GM10266 (cell line): Measurements from ENCODE around the gene MPIG6B.

Experiments
- DNase-seq: peaks from one replicate; pipeline ENCODE4 v3.0.0; 2012; ENCODE audit errors: extremely low spot score
- TF ChIP-seq, protein P1 (sequence below): IDR thresholded peaks from 2 replicates; pipeline ENCODE4 v1.5.1; 2012; ENCODE audit warnings: mild to moderate bottlenecking, low read depth; ENCODE audit not compliant: control insufficient read depth, insufficient read depth; ENCODE audit errors: missing control alignments

The MPIG6B gene

DNA sequence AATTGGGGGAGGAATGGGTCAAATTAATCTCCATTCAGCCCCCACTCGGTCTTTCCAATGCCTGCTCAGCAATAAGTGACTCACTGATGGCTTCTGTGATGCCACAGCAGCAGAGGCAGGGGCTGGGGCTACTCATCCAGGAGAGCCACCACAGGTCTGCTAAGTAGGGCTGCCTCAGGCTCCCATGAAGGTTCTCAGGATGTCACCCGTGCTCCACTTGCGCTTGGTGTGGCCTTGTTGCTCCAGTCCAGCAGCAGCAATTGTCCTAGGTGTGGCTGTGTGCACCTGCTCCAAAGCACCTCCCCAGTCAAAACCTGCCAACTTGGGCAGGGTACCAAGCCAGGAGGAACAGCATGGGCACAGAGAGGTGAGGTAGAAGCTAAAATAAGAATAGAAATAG, 1.0 kb upstream of the MPIG6B start:
- TF ChIP-seq, protein P1, sequence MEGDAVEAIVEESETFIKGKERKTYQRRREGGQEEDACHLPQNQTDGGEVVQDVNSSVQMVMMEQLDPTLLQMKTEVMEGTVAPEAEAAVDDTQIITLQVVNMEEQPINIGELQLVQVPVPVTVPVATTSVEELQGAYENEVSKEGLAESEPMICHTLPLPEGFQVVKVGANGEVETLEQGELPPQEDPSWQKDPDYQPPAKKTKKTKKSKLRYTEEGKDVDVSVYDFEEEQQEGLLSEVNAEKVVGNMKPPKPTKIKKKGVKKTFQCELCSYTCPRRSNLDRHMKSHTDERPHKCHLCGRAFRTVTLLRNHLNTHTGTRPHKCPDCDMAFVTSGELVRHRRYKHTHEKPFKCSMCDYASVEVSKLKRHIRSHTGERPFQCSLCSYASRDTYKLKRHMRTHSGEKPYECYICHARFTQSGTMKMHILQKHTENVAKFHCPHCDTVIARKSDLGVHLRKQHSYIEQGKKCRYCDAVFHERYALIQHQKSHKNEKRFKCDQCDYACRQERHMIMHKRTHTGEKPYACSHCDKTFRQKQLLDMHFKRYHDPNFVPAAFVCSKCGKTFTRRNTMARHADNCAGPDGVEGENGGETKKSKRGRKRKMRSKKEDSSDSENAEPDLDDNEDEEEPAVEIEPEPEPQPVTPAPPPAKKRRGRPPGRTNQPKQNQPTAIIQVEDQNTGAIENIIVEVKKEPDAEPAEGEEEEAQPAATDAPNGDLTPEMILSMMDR: no peak
- no peak for DNase-seq

DNA sequence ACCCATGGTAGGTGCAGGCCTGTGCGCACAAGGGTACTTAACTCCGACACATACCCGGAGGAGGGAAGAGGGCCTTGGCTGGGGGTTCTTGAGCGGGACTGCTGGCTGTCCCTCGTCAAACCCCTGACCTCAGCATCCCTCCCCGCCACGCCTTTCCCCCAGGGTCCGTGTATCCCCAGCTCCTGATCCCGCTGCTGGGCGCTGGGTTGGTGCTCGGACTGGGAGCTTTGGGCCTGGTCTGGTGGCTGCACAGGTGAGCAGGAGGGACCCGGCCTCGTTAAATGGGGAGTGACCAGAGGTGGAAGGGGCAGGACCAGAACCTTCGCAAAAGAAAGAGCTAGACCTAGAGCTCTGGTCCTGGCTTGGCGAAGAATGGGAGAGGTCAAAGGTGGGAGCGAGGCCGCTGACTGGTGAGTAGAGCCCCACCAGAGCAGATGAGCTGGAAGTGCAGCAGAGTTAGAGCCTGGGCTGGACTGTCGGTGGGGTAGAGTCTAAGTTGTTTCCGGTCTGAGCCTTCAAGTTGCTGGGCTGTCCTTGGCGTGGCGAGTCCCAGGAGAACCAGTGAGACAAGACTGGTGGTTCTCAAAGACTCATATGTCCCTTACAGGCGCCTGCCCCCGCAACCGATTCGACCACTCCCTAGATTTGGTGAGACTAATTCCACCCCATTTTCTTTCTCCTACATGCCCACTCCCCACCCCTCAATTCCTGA, 963 bp downstream of the MPIG6B start:
- DNase-seq: no peak
- TF ChIP-seq, protein P1: no peak

DNA sequence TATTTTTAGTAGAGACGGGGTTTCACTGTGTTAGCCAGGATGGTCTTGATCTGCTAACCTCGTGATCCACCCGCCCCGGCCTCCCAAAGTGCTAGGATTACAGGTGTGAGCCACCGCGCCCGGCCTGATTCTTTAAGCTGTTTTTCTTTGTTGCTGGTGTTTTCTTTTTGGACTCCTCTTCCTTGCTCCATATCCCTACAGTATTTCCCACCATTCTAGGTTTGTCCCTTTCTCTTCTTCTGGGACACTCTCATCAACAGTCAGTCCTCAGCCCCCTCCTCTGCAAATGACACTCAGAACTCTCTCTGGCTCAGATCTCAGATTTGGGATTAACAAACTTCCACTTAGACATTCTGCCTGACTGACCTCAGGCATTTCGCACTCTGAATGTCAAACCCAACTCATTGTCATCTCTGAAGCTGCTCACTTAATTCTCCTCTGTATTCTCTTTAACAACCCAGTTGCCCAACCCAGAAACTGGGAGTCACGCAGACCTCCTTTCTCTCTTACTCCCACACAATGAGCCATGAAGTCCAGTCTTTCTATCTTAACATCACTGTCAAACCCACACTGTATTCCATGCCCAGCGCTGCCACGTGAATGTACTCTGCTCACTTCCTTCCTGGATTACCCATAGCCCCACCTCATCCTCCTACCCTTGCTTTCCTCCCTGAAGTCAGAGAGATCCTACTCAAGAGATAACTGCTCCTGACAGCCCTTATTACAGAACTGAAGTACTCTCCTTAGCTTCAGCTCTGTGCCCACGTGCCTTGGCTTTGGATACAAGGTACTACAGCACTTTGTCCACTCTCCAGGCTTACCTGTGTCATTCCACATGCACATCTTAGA, 2.6 kb downstream of the MPIG6B start:
- no peak for DNase-seq
- TF ChIP-seq, protein P1: no peak

DNA sequence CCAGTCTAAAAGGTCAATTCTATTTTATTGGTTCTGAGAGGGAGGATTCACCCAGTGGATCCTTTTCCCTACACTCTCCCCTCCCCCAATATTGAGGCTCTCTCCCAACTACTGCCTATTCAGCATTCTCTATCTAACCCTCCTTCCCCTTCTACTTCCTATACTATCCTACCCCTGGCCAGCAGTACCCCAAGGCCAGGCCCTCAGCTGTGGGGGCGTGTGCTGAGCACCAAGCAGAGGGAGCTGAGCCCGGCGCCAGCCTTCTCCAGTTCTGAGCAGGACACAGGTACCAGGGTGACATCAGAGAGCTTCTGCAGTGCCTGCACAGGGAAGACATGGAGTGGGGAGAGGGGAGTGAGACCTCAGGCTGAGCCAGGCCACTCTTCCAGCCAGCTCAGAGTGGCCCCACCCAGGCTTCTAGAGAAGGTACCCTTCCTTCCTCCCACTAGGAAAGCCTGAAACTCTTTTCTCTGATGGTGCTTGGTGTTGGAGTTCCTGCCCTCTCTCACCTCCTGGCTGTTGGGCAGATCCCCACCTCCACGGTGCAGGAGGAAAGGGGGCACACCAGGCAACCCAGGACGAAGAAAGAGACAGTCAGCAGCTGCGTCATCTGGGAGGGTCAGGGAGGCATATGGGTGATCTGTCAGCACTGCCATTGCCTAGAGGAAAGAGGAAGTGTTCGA, 4.0 kb downstream of the MPIG6B start:
- peak; percentile 80 for DNase-seq
- TF ChIP-seq, protein P1: no peak

DNA sequence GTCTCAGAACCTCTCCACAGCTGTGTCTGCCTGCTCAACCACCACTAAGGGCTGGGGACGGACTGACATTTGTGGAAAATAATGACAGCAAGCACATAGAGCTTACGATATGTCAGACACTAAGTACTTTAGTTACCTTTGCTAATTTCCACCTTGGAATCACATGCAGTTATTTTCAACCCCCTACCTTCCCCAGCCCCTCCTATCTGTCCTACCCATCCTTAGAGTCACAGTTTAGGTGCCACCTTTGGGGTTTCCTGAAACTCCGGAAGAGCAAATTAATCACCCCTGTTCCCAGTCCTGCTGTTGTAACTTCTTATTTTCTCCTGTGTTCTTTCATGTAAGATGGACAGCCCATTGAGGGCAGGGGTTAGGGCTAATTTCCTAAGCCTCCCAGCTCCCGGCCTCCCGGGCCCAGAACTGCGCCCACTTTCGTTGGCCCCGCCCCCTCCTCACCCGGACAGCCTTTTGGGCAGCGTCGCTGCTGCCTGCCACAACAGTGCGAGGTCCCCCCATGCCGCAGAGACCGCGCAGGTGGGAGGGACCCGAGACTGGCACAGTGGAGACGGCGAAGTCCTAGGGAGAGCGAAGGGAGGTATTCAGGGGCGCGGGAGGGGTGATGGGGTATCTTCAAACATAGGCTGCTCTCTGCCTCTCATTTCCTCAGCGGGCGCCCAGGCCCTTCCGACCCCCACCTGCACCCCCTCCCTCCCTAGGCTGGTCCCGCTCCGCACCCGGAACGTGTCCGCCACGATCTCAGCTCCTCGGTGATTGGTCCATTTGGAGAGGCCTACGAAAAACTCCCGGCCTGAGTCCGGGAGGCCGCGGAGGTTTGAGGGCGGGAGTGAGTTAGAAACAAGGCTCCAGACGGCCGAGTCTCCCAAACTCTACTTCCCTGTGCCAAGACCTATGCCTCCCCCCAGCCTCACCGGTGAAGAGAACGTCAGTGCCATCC, 4.8 kb downstream of the MPIG6B start:
- no peak for DNase-seq
- TF ChIP-seq, protein P1: no peak

DNA sequence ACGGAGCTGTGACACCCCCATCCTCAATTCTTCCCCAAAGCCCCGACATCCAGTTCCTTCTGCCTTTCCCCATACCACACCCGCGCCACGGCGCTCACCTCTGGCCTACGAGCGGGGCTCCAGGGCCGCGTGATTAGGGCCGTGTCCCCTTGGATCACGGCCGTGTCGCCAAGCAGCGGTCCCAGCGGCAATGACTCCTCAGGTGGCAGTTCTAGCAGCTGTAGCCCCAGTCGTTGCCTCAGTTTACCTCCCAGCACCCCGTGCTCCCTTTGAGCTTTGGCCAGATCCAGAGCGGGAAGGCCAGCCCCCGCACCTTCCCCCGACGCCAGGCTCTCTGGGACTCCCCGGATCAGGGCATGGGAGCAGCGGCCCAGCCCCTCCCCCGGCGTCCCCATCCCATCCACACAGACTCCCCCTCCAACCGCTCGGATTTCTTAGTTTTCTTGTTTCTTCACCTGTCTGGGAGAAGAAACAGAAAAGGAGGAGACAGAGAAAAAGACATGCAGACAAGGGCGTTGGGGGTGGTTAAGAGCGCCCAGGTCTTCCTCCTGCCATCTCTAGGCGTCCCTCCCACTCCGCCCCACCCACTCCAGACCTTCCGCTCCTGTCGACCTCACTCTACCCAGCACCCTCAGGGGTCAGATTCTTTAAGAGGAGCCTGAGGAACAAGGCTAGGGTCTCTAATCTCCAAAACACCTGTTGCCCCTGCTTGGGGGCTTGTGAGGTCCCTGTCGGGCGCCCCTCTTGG, 5.8 kb downstream of the MPIG6B start, which contains the start of gene DDAH2:
Gene DDAH2 (minus strand): TSS at position 533 of the 748 bp plus-strand sequence. CDS start 138 bp downstream, at position 395.
- TF ChIP-seq, protein P1: peak; percentile 87

More for the DNA sequence above, 5.8 kb downstream of the MPIG6B start, which contains the start of gene DDAH2:
- no peak for DNase-seq
